IMR-90 (cell line): ENCODE data around the gene MYCBPAP. TPM values are rescaled to one million over a fixed set of nuclear protein-coding genes. Genes with fewer than 3 reads are reported as not detected.

Experiments used
- ATAC-seq: fragments of 200-7000 bp; cut with Tn5 transposase; 2 replicates; pipeline ENCODE4 v1.9.1; 2020; ENCODE audit warnings: low read depth, mild to moderate bottlenecking, moderate library complexity
- BruUV-seq: library from RNA; stranded (reverse); fragments of 400-500 nt; replicated peaks from 2 replicates; lab custom pipeline; 2021; lab: Mats Ljungman, UMichigan
- CTCF ChIA-PET: fragments of 300-600 bp; formaldehyde crosslinking; extraction: SDS; loops from one replicate; lab custom pipeline; 2021; ENCODE audit warnings: antibody characterized with exemption; lab: Yijun Ruan, JAX
- POLR2A ChIA-PET: fragments of 300-600 bp; sonication (Branson Sonifier 250); formaldehyde crosslinking; loops from one replicate; lab custom pipeline; 2022; ENCODE audit warnings: antibody characterized with exemption; ENCODE audit not compliant: unreplicated experiment; lab: Charles Lee
- DNase-seq: peaks from one replicate; pipeline ENCODE4 v3.0.0; 2013
- H2AFZ ChIP-seq: replicated peaks from 2 replicates; pipeline ENCODE3; 2013; ENCODE audit warnings: low read length, mild to moderate bottlenecking; ENCODE audit not compliant: poor library complexity
- H2AK5ac ChIP-seq: 2 replicates; pipeline ENCODE4 v1.6.1; 2013; ENCODE audit warnings: low read depth, low read length, inconsistent platforms
- H2AK9ac ChIP-seq: replicated peaks from 2 replicates; pipeline ENCODE3; 2013; ENCODE audit warnings: mild to moderate bottlenecking, low read depth, low read length, moderate library complexity; ENCODE audit not compliant: poor library complexity
- H2BK120ac ChIP-seq: 2 replicates; pipeline ENCODE4 v1.6.1; 2013; ENCODE audit warnings: low read depth, low read length, inconsistent platforms
- H2BK15ac ChIP-seq: 3 replicates; pipeline ENCODE4 v1.6.1; 2013; ENCODE audit warnings: low read depth, low read length, inconsistent platforms
- H2BK20ac ChIP-seq: 2 replicates; pipeline ENCODE4 v1.6.1; 2013; ENCODE audit warnings: low read depth, mild to moderate bottlenecking, inconsistent platforms, low read length, moderate library complexity
- H2BK5ac ChIP-seq: 2 replicates; pipeline ENCODE4 v1.6.1; 2013; ENCODE audit warnings: mild to moderate bottlenecking, low read depth, low read length, inconsistent platforms; ENCODE audit not compliant: poor library complexity, severe bottlenecking
- H3K14ac ChIP-seq: replicated peaks from 2 replicates; pipeline ENCODE4 v1.6.1; 2013; ENCODE audit warnings: low read depth, low read length, inconsistent platforms
- H3K18ac ChIP-seq: 2 replicates; pipeline ENCODE4 v1.6.1; 2013; ENCODE audit warnings: low read depth, low read length, control low read depth
- H3K23ac ChIP-seq: 2 replicates; pipeline ENCODE4 v1.6.1; 2013; ENCODE audit warnings: low read depth, low read length, inconsistent platforms
- H3K27ac ChIP-seq: 2 replicates; pipeline ENCODE4 v1.5.1; 2013; ENCODE audit warnings: mild to moderate bottlenecking, control low read depth, low read length; ENCODE audit not compliant: insufficient read depth
- H3K27me3 ChIP-seq: 2 replicates; pipeline ENCODE4 v1.6.1; 2013; ENCODE audit warnings: low read length; ENCODE audit not compliant: control insufficient read depth, insufficient read depth
- H3K36me3 ChIP-seq: 2 replicates; pipeline ENCODE4 v1.6.1; 2013; ENCODE audit warnings: low read length, mixed read lengths; ENCODE audit not compliant: control insufficient read depth, insufficient read depth
- H3K4ac ChIP-seq: 2 replicates; pipeline ENCODE4 v1.6.1; 2013; ENCODE audit warnings: low read depth, low read length, inconsistent platforms
- H3K4me1 ChIP-seq: 2 replicates; pipeline ENCODE4 v1.6.1; 2013; ENCODE audit warnings: low read length, mixed read lengths; ENCODE audit not compliant: control insufficient read depth, insufficient read depth
- H3K4me2 ChIP-seq: 2 replicates; pipeline ENCODE4 v1.6.1; 2013; ENCODE audit warnings: low read depth, mild to moderate bottlenecking, control low read depth, low read length, moderate library complexity
- H3K4me3 ChIP-seq: 2 replicates; pipeline ENCODE4 v1.5.1; 2013; ENCODE audit warnings: low read depth, mild to moderate bottlenecking, control low read depth, low read length, moderate library complexity; ENCODE audit not compliant: insufficient read depth
- H3K56ac ChIP-seq: 2 replicates; pipeline ENCODE4 v1.6.1; 2013; ENCODE audit warnings: low read length, inconsistent platforms; ENCODE audit not compliant: insufficient read depth; ENCODE audit errors: extremely low read depth
- H3K79me1 ChIP-seq, 2 experiments: 2 replicates each; pipeline ENCODE4 v1.6.1; 2013; ENCODE audit warnings: low read length in 2 of 2, inconsistent platforms in 1 of 2, low read depth in 1 of 2
- H3K9ac ChIP-seq: 2 replicates; pipeline ENCODE4 v1.6.1; 2013; ENCODE audit warnings: low read depth, low read length, control low read depth
- H3K9me1 ChIP-seq: 2 replicates; pipeline ENCODE4 v1.6.1; 2013; ENCODE audit warnings: low read length, inconsistent platforms; ENCODE audit not compliant: insufficient read depth
- H3K9me3 ChIP-seq: 2 replicates; pipeline ENCODE4 v1.6.1; 2013; ENCODE audit warnings: low read length; ENCODE audit not compliant: control insufficient read depth, insufficient read depth
- H4K20me1 ChIP-seq: 2 replicates; pipeline ENCODE4 v1.6.1; 2013; ENCODE audit warnings: low read length, inconsistent platforms; ENCODE audit not compliant: insufficient read depth
- H4K5ac ChIP-seq: 2 replicates; pipeline ENCODE4 v1.6.1; 2013; ENCODE audit warnings: mild to moderate bottlenecking, low read depth, low read length, control low read depth
- H4K8ac ChIP-seq, 2 experiments: 2 replicates each; pipeline ENCODE4 v1.6.1; 2013; ENCODE audit warnings: low read depth in 2 of 2, low read length in 2 of 2, control low read depth in 1 of 2, inconsistent platforms in 1 of 2
- H4K91ac ChIP-seq: 2 replicates; pipeline ENCODE4 v1.6.1; 2013; ENCODE audit warnings: low read depth, low read length, inconsistent platforms; ENCODE audit not compliant: insufficient read depth
- MXI1 ChIP-seq: IDR thresholded peaks from 2 replicates; pipeline ENCODE4 v1.6.1; 2012; ENCODE audit warnings: low read depth, mild to moderate bottlenecking, low read length, moderate library complexity, borderline replicate concordance
- WGBS, 2 experiments: methylation state at CpG; one replicate each; pipeline versions ENCODE4 v1.1.5 to v1.1.7; 2013; ENCODE audit warnings: missing lambda C conversion rate in 2 of 2; ENCODE audit not compliant: insufficient read length in 1 of 2; ENCODE audit errors: extremely low coverage in 2 of 2; 5-methylcytosine and 5-hydroxymethylcytosine counted together
- dilution Hi-C: fragments of 300-500 bp; cut with HindIII; formaldehyde crosslinking; loops from one replicate; pipeline ENCODE4 v1.14.3; 2018; ENCODE audit warnings: low sequenced_read_pairs; ENCODE audit not compliant: unreplicated experiment
- in situ Hi-C: fragments of 300-500 bp; cut with MboI; formaldehyde crosslinking; loops from 3 replicates; pipeline ENCODE4 v1.14.3; 2019; ENCODE audit warnings: low sequenced_read_pairs, inconsistent platforms, mixed read lengths
- intact Hi-C: fragments of 100-400 bp; cut with micrococcal nuclease; formaldehyde crosslinking; loops from 2 replicates; pipeline ENCODE4 v1.10.0; 2022
- polyA plus RNA-seq, 3 experiments: library from polyadenylated mRNA; depleted of rRNA; stranded (reverse); fragments of >200 nt; gene quantifications; 2 replicates each; pipeline ENCODE4 v1.2.3, GENCODE V29; 2012; ENCODE audit warnings: low replicate concordance in 1 of 3
- total RNA-seq: library from RNA; depleted of rRNA; stranded (reverse); fragments of >200 nt; gene quantifications from 2 replicates; pipeline ENCODE4 v1.2.3, GENCODE V29; 2012

Gene MYCBPAP
- total and polyA plus RNA-seq, 2 of the 4 experiments (the other 2 are of a cell fraction) = 0.17 to 0.18 TPM

DNA sequence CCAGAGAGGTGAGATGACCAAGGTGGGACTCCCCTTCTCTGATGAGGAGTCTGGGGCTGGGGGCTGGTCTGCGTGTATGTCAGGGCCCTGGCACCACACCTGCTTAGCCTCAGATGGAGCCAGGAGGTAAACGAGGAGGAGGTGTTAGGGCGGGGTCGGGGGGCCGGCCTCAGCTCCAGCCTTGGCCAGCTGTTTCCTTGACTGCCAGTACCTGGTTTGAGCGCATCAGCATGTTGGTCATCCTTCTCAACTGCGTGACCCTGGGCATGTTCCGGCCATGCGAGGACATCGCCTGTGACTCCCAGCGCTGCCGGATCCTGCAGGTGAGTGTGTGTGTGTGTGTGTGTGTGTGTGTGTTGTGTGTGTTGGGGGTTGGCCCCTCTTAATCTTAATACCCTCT lies 60.4 kb downstream of the MYCBPAP start:
- Histone ChIP-seq H2BK20ac (no peak overlapping the region), H3K18ac (no peak overlapping the region), H2AK5ac (no peak overlapping the region), H4K91ac (no peak overlapping the region), H2BK5ac (no peak overlapping the region), H3K27me3 (peaks cover 66% of the 10 kb centered on the region), H3K14ac (no peak overlapping the region), H3K36me3 (no peaks in the 10 kb centered on the region), H2AK9ac (no peak overlapping the region), H4K5ac (no peak overlapping the region), H3K27ac (no peak overlapping the region), H3K4me2 (no peak overlapping the region), H3K4me1 (peaks cover 5% of the 10 kb centered on the region; the same call in 1 of the 2 replicates), H3K9ac (no peak overlapping the region), H3K9me1 (no peaks in the 10 kb centered on the region), H3K56ac (no peak overlapping the region), H2AFZ (no peak overlapping the region), H3K4me3 (no peak overlapping the region), H3K79me1 (no peaks in the 10 kb centered on the region), H4K8ac (no peak overlapping the region), H2BK120ac (no peak overlapping the region), H3K9me3 (no peaks in the 10 kb centered on the region), H4K20me1 (peaks cover 3% of the 10 kb centered on the region; the same call in 1 of the 2 replicates), H3K4ac (no peak overlapping the region), H3K23ac (no peak overlapping the region), H2BK15ac (no peak overlapping the region)
- BruUV-seq = no TSS peak
- 80% methylated on average over 2 of the region's 12 CpGs; no CpG with 5 or more reads in 1 of the 2 experiments for WGBS, 2 experiments
- dilution Hi-C loops = no loop called here
- ATAC-seq = no peak
- ChIA-PET CTCF (no interaction called here), POLR2A (no interaction called here)
- no peak for DNase-seq
- in situ Hi-C loops = loop anchor here (5.0 kb wide), 1 partner anchor 44 kb away; no protein-coding TSS in a partner anchor
- TF ChIP-seq MXI1 = no peak
- intact Hi-C loops = no loop called here
